Measurements from ENCODE around the gene CAPRIN1. TPM values are rescaled to one million over a fixed set of nuclear protein-coding genes. Genes with fewer than 3 reads are reported as not detected.

Gene CAPRIN1
- total and polyA plus RNA-seq, 2 donors (not counting 3 experiments of a cell fraction or from before 2014, with no cell fraction given) = 138 to 279 TPM

- Histone ChIP-seq H2AFZ (ENCODE audit: low read depth, low read length) (no peak overlapping the region), H3K27ac (ENCODE audit: insufficient read depth, low read depth, low read length) (no peak overlapping the region), H3K9me3 (replicated peaks; ENCODE audit: control insufficient read depth, insufficient read depth, low read length) (no peaks in the 10 kb centered on the region), H3K9ac (replicated peaks; ENCODE audit: extremely low read depth, insufficient read depth, low read length) (no peak overlapping the region), H3K79me2 (ENCODE audit: control insufficient read depth, insufficient read depth, low read length) (no peaks in the 10 kb centered on the region), H4K20me1 (replicated peaks; ENCODE audit: control insufficient read depth, extremely low read depth, insufficient read depth, low read length) (no peaks in the 10 kb centered on the region), H3K4me2 (ENCODE audit: insufficient read depth, low read length) (no peak overlapping the region), H3K27me3 (ENCODE audit: control insufficient read depth in 2 of 2, insufficient read depth in 2 of 2, low read length in 2 of 2) (no peaks in the 10 kb centered on the region), H3K9me1 (replicated peaks; ENCODE audit: control insufficient read depth, extremely low read depth, insufficient read depth, low read length) (no peaks in the 10 kb centered on the region), H3K4me3 (replicated peaks in 1 of 3; ENCODE audit: insufficient read depth in 1 of 3, low read depth in 1 of 3, low read length in 3 of 3) (no peak overlapping the region), H3K36me3 (ENCODE audit: control insufficient read depth in 2 of 2, extremely low read depth in 1 of 2, insufficient read depth in 2 of 2, low read length in 2 of 2) (peaks cover 11 to 18% of the 10 kb centered on the region in 2 experiments), H3K4me1 (ENCODE audit: control insufficient read depth, extremely low read depth, insufficient read depth, low read length) (no peaks in the 10 kb centered on the region)
- no TSS peak for BruUV-seq (replicated peaks)
- no peak for TF ChIP-seq POLR2AphosphoS5 (IDR thresholded peaks at IDR 0.05; ENCODE audit: insufficient read depth, low read depth, low read length)
- TF ChIP-seq GATA2 (IDR thresholded peaks at IDR 0.05; ENCODE audit: insufficient read depth, insufficient read length, low read depth, low read length) = no peak
- no peak for TF ChIP-seq MYC (IDR thresholded peaks at IDR 0.05; ENCODE audit: low read depth, low read length)
- no peak for TF ChIP-seq EZH2 (IDR thresholded peaks at IDR 0.05; ENCODE audit: borderline replicate concordance, low read depth, low read length, severe bottlenecking)
- TF ChIP-seq, protein P1, sequence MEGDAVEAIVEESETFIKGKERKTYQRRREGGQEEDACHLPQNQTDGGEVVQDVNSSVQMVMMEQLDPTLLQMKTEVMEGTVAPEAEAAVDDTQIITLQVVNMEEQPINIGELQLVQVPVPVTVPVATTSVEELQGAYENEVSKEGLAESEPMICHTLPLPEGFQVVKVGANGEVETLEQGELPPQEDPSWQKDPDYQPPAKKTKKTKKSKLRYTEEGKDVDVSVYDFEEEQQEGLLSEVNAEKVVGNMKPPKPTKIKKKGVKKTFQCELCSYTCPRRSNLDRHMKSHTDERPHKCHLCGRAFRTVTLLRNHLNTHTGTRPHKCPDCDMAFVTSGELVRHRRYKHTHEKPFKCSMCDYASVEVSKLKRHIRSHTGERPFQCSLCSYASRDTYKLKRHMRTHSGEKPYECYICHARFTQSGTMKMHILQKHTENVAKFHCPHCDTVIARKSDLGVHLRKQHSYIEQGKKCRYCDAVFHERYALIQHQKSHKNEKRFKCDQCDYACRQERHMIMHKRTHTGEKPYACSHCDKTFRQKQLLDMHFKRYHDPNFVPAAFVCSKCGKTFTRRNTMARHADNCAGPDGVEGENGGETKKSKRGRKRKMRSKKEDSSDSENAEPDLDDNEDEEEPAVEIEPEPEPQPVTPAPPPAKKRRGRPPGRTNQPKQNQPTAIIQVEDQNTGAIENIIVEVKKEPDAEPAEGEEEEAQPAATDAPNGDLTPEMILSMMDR (IDR thresholded peaks at IDR 0.05; ENCODE audit: extremely low read depth in 1 of 2, insufficient read depth in 1 of 2, low read depth in 1 of 2, low read length in 2 of 2) = no peak
- TF ChIP-seq POLR2A (IDR thresholded peaks at IDR 0.05; ENCODE audit: low read depth, low read length) = no peak
- no peak for TF ChIP-seq MAX (IDR thresholded peaks at IDR 0.05; ENCODE audit: insufficient read depth, insufficient read length)
- TF ChIP-seq FOS (IDR thresholded peaks at IDR 0.05; ENCODE audit: borderline replicate concordance, insufficient read depth, low read length) = no peak
- TF ChIP-seq JUN (IDR thresholded peaks at IDR 0.05; ENCODE audit: borderline replicate concordance, insufficient read depth, insufficient read length, low read depth) = no peak
- FAIRE-seq (no peak), DNase-seq (ENCODE audit: low read depth, low spot score) (no peak)
- dilution Hi-C loops (cut with MboI; ENCODE audit: extremely low pct_ligation_motif_present, low sequenced_read_pairs) = no loop called here
- POLR2A ChIA-PET = no interaction called here
- intact Hi-C loops (cut with micrococcal nuclease) = no loop called here
- CTCF ChIA-PET = interaction anchor here (0.5 to 2.2 kb wide), 5 partner anchors 25 to 344 kb away, joined by 3 to 8 read pairs (median 4); partner anchors contain the start of gene ABTB2
These were observed 98.3 kb downstream of the CAPRIN1 start for GRCh38 chr11:34149786-34150185.
